SK-N-SH (cell line): Measurements from ENCODE around the gene VN1R5. TPM values are rescaled to one million over a fixed set of nuclear protein-coding genes. Genes with fewer than 3 reads are reported as not detected.

Experiments used
- CTCF ChIA-PET: fragments of 300-600, 350-600 bp; formaldehyde crosslinking; extraction: SDS; loops from one replicate; lab custom pipeline; 2021; lab: Yijun Ruan, JAX
- POLR2A ChIA-PET: fragments of 350-600 bp; sonication (Branson Sonifier 250); formaldehyde crosslinking; extraction: SDS; loops from one replicate; lab custom pipeline; 2020; ENCODE audit warnings: antibody characterized with exemption, inconsistent platforms; lab: Yijun Ruan, JAX
- DNase-seq: peaks from one replicate; pipeline ENCODE4 v3.0.0; 2012
- H2AFZ ChIP-seq: fragments of 200-600 bp; sonication (generic); 2 replicates; pipeline ENCODE4 v1.8.1; 2016; ENCODE audit warnings: antibody characterized with exemption, mild to moderate bottlenecking, low read depth
- H3F3A ChIP-seq: fragments of 200-600 bp; sonication (generic); replicated peaks from 2 replicates; pipeline ENCODE3; 2016; ENCODE audit warnings: antibody characterized with exemption, mild to moderate bottlenecking; ENCODE audit not compliant: insufficient read depth
- H3K27ac ChIP-seq, 2 experiments: fragments of 200-500 bp in 1 of 2; fragments of 200-600 bp in 1 of 2; sonication (Bioruptor generic) in 1 of 2; sonication (generic), shearing (Covaris generic) in 1 of 2; 2 replicates each; pipeline versions ENCODE4 v1.5.1 to v1.6.1; 2014 to 2016; ENCODE audit warnings: low read depth in 2 of 2, inconsistent platforms in 1 of 2, low read length in 1 of 2, mild to moderate bottlenecking in 1 of 2, mixed read lengths in 1 of 2
- H3K27me3 ChIP-seq: fragments of 200-600 bp; sonication (generic), shearing (Covaris generic); 2 replicates; pipeline ENCODE4 v1.6.1; 2016; ENCODE audit warnings: mixed run types; ENCODE audit not compliant: insufficient read depth
- H3K36me3 ChIP-seq, 2 experiments: fragments of 200-500 bp in 1 of 2; fragments of 200-600 bp in 1 of 2; sonication (Bioruptor generic) in 1 of 2; sonication (generic) in 1 of 2; replicated peaks in 1 of 2; 2 replicates each; pipeline versions ENCODE3 to v1.5.1; 2014 to 2016; ENCODE audit warnings: low read length in 1 of 2, mild to moderate bottlenecking in 1 of 2; ENCODE audit not compliant: insufficient read depth in 2 of 2, control insufficient read depth in 1 of 2
- H3K4me1 ChIP-seq, 2 experiments: fragments of 200-500 bp in 1 of 2; fragments of 200-600 bp in 1 of 2; sonication (Bioruptor generic) in 1 of 2; sonication (generic), shearing (Covaris generic) in 1 of 2; 2 replicates each; pipeline versions ENCODE4 v1.5.1 to v1.6.1; 2014 to 2016; ENCODE audit warnings: low read depth in 1 of 2, low read length in 1 of 2, mixed run types in 1 of 2; ENCODE audit not compliant: insufficient read depth in 2 of 2, control insufficient read depth in 1 of 2
- H3K4me2 ChIP-seq: fragments of 200-600 bp; sonication (generic), shearing (Covaris generic); 2 replicates; pipeline ENCODE4 v1.6.1; 2017; ENCODE audit warnings: mixed run types
- H3K4me3 ChIP-seq, 2 experiments: fragments of 200-500 bp in 1 of 2; fragments of 200-600 bp in 1 of 2; sonication (Bioruptor generic) in 1 of 2; sonication (generic), shearing (Covaris generic) in 1 of 2; 2 replicates each; pipeline versions ENCODE4 v1.5.1 to v1.8.1; 2014 to 2016; ENCODE audit warnings: low read depth in 2 of 2, inconsistent platforms in 1 of 2, low read length in 1 of 2, mild to moderate bottlenecking in 1 of 2, mixed read lengths in 1 of 2, moderate library complexity in 1 of 2
- H3K79me2 ChIP-seq: fragments of 200-600 bp; sonication (generic); 2 replicates; pipeline ENCODE4 v1.8.1; 2017; ENCODE audit warnings: mild to moderate bottlenecking; ENCODE audit not compliant: insufficient read depth
- H3K9ac ChIP-seq: fragments of 200-600 bp; sonication (generic); 2 replicates; pipeline ENCODE4 v1.6.1; 2017; ENCODE audit warnings: mixed run types
- H3K9me2 ChIP-seq: fragments of 200-600 bp; sonication (generic); 2 replicates; pipeline ENCODE4 v1.6.1; 2017; ENCODE audit warnings: mixed run types
- H3K9me3 ChIP-seq: fragments of 200-600 bp; sonication (generic); 2 replicates; pipeline ENCODE4 v1.6.1; 2017; ENCODE audit warnings: mixed run types, mild to moderate bottlenecking, moderate library complexity
- H4K20me1 ChIP-seq: fragments of 200-600 bp; sonication (generic); 2 replicates; pipeline ENCODE4 v1.6.1; 2017; ENCODE audit warnings: mild to moderate bottlenecking, mixed run types; ENCODE audit not compliant: insufficient read depth
- CTCF ChIP-seq: fragments of 200-600 bp; sonication (generic); IDR thresholded peaks from 2 replicates; pipeline ENCODE4 v1.6.1; 2017; ENCODE audit warnings: antibody characterized with exemption, mild to moderate bottlenecking, moderate library complexity
- ELF1 ChIP-seq: IDR thresholded peaks from 2 replicates; pipeline ENCODE4 v1.4.0; 2012
- FOXM1 ChIP-seq: IDR thresholded peaks from 2 replicates; pipeline ENCODE4 v1.4.0; 2012; ENCODE audit warnings: low read depth, mild to moderate bottlenecking
- GABPA ChIP-seq: IDR thresholded peaks from 2 replicates; pipeline ENCODE4 v1.4.0; 2012; ENCODE audit warnings: low read depth, mild to moderate bottlenecking
- IRF3 ChIP-seq: fragments of 150-350 bp; IDR thresholded peaks from 2 replicates; pipeline ENCODE4 v1.6.1; 2016; ENCODE audit warnings: mild to moderate bottlenecking, low read depth, low read length
- MEF2A ChIP-seq: IDR thresholded peaks from 2 replicates; pipeline ENCODE4 v1.4.0; 2012; ENCODE audit warnings: low read depth, borderline replicate concordance
- NRF1 ChIP-seq: IDR thresholded peaks from 2 replicates; pipeline ENCODE4 v1.6.1; 2012; ENCODE audit warnings: low read depth, mild to moderate bottlenecking, low read length
- PBX3 ChIP-seq: IDR thresholded peaks from 2 replicates; pipeline ENCODE4; 2012
- POLR2AphosphoS5 ChIP-seq: IDR thresholded peaks from 2 replicates; pipeline ENCODE4 v1.6.1; 2012; ENCODE audit warnings: low read depth, low read length
- SIN3A ChIP-seq: IDR thresholded peaks from 2 replicates; pipeline ENCODE4 v1.6.1; 2012; ENCODE audit warnings: low read depth, mild to moderate bottlenecking, low read length, moderate library complexity, borderline replicate concordance
- TAF1 ChIP-seq: IDR thresholded peaks from 2 replicates; pipeline ENCODE4 v1.6.1; 2012; ENCODE audit warnings: low read depth, mild to moderate bottlenecking, low read length, moderate library complexity, borderline replicate concordance
- TEAD4 ChIP-seq: IDR thresholded peaks from 2 replicates; pipeline ENCODE4 v1.4.0; 2012; ENCODE audit warnings: mild to moderate bottlenecking, borderline replicate concordance; ENCODE audit not compliant: insufficient read depth
- USF1 ChIP-seq: IDR thresholded peaks from 2 replicates; pipeline ENCODE4 v1.4.0; 2012; ENCODE audit warnings: low read depth, borderline replicate concordance
- ZBTB33 ChIP-seq: IDR thresholded peaks from 2 replicates; pipeline ENCODE4 v1.4.0; 2012; ENCODE audit warnings: low read depth, borderline replicate concordance
- WGBS: methylation state at CpG from one replicate; pipeline ENCODE4 v1.1.6; 2017; ENCODE audit warnings: low lambda C conversion rate; 5-methylcytosine and 5-hydroxymethylcytosine counted together
- polyA plus RNA-seq, 3 experiments: library from polyadenylated mRNA; depleted of rRNA; stranded (reverse); fragments of >200 nt; gene quantifications; 2 replicates each; pipeline ENCODE4 v1.2.3, GENCODE V29; 2012

The VN1R5 gene
- polyA plus RNA-seq, 1 of the 3 experiments (the other 2 are of a cell fraction): not detected

GRCh38 chr1:247270003-247270402 lies 14.1 kb downstream of the VN1R5 start:
- Histone ChIP-seq H3K9ac (no peak overlapping the region), H3F3A (no peaks in the 10 kb centered on the region), H3K9me3 (no peaks in the 10 kb centered on the region), H3K27me3 (no peaks in the 10 kb centered on the region), H3K4me3 (no peak overlapping the region), H3K4me1 (no peaks in the 10 kb centered on the region), H4K20me1 (no peaks in the 10 kb centered on the region), H3K79me2 (no peaks in the 10 kb centered on the region), H3K36me3 (no peaks in the 10 kb centered on the region), H3K9me2 (no peaks in the 10 kb centered on the region)
- POLR2A ChIA-PET: no interaction called here
- 0% methylated on average over 1 of the region's 1 CpG for WGBS
- no peak for DNase-seq
- TF ChIP-seq ELF1 (no peak), IRF3 (no peak), CTCF (no peak), ZBTB33 (no peak), USF1 (no peak), NRF1 (no peak), PBX3 (no peak), GABPA (no peak), TEAD4 (no peak), POLR2AphosphoS5 (no peak), TAF1 (no peak), SIN3A (no peak), FOXM1 (no peak), MEF2A (no peak)
- TF ChIP-seq, all 33 proteins: peak for 0
- H3K4me2 ChIP-seq: no peak overlapping the region
- CTCF ChIA-PET: no interaction called here
- no peak overlapping the region for H3K27ac ChIP-seq
- H2AFZ ChIP-seq: no peak overlapping the region
